HepG2 (cell line): ENCODE measurements around the gene FABP1. TPM values are rescaled to one million over a fixed set of nuclear protein-coding genes. Genes with fewer than 3 reads are reported as not detected.

Source experiments
- ERF ChIP-seq: IDR thresholded peaks from 2 replicates; pipeline ENCODE4 v1.6.1; 2018; ENCODE audit warnings: missing biosample characterization, missing genetic modification reagents
- MBD4 ChIP-seq: IDR thresholded peaks from 2 replicates; pipeline ENCODE4 v1.6.1; 2012; ENCODE audit warnings: low read length, inconsistent platforms, borderline replicate concordance
- POLR2A ChIP-seq, 2 experiments: IDR thresholded peaks; 2 replicates each; pipeline ENCODE4 v1.6.1; 2011; ENCODE audit warnings: low read depth in 2 of 2, low read length in 2 of 2, mild to moderate bottlenecking in 1 of 2, moderate library complexity in 1 of 2; ENCODE audit not compliant: insufficient read depth in 1 of 2
- PTBP1 ChIP-seq: fragments of 200-400 bp; formaldehyde crosslinking; IDR thresholded peaks from 2 replicates; pipeline ENCODE4 v1.6.1; 2018; ENCODE audit warnings: low read length, low read depth; ENCODE audit not compliant: poor library complexity, severe bottlenecking
- RXRA ChIP-seq: sonication (generic); formaldehyde crosslinking; IDR thresholded peaks from 2 replicates; pipeline ENCODE4 v1.5.1; 2020; ENCODE audit warnings: missing genetic modification reagents
- SMYD3 ChIP-seq: sonication (generic); formaldehyde crosslinking; IDR thresholded peaks from 2 replicates; pipeline ENCODE4 v1.8.1; 2023; ENCODE audit warnings: mild to moderate bottlenecking, missing genetic modification reagents
- SP1 ChIP-seq, 2 experiments: fragments of 450-650 bp in 1 of 2; sonication (generic) in 1 of 2; formaldehyde crosslinking in 1 of 2; IDR thresholded peaks; 2 replicates each; pipeline versions ENCODE4 v1.4.0 to v1.6.1; 2016 to 2020; ENCODE audit warnings: missing genetic modification reagents in 1 of 2
- TBL1XR1 ChIP-seq: fragments of 150-350 bp; IDR thresholded peaks from 2 replicates; pipeline ENCODE4 v1.6.1; 2014; ENCODE audit warnings: borderline replicate concordance, low read length; ENCODE audit not compliant: partially characterized antibody
- WIZ ChIP-seq: sonication (generic); formaldehyde crosslinking; IDR thresholded peaks from 2 replicates; pipeline ENCODE4 v1.5.1; 2020; ENCODE audit warnings: mild to moderate bottlenecking, missing genetic modification reagents
- ZIK1 ChIP-seq: sonication (generic); formaldehyde crosslinking; IDR thresholded peaks from 2 replicates; pipeline ENCODE4 v1.5.0; 2020; ENCODE audit warnings: mild to moderate bottlenecking, low read depth, missing genetic modification reagents, borderline replicate concordance
- ZNF292 ChIP-seq: sonication (generic); formaldehyde crosslinking; IDR thresholded peaks from 2 replicates; pipeline ENCODE4 v1.8.1; 2022; ENCODE audit warnings: mild to moderate bottlenecking, low read depth, missing genetic modification reagents, borderline replicate concordance
- ZNF44 ChIP-seq: sonication (generic); formaldehyde crosslinking; IDR thresholded peaks from 2 replicates; pipeline ENCODE4 v1.5.1; 2020; ENCODE audit warnings: mild to moderate bottlenecking, missing genetic modification reagents
- ZNF446 ChIP-seq: sonication (generic); formaldehyde crosslinking; IDR thresholded peaks from 2 replicates; pipeline ENCODE4 v1.5.0; 2020; ENCODE audit warnings: mild to moderate bottlenecking, missing genetic modification reagents
- ZNF451 ChIP-seq: sonication (generic); formaldehyde crosslinking; IDR thresholded peaks from 2 replicates; pipeline ENCODE4 v1.5.0; 2020; ENCODE audit warnings: mild to moderate bottlenecking, missing genetic modification reagents
- ZXDC ChIP-seq: sonication (generic); formaldehyde crosslinking; IDR thresholded peaks from 2 replicates; pipeline ENCODE4 v1.5.0; 2020; ENCODE audit warnings: mild to moderate bottlenecking, missing genetic modification reagents
- polyA plus RNA-seq, 8 experiments: library from polyadenylated mRNA; depleted of rRNA in 3 of 8; stranded (reverse) in 7 of 8; unstranded in 1 of 8; fragments of >200 nt; fragmentation: Illumina TruSeq in 4 of 8; extraction: Trizol in 4 of 8; gene quantifications; 2 replicates each; pipeline versions ENCODE4 v1.2.1 to v1.2.3, GENCODE V29; 2011 to 2016; ENCODE audit warnings: low read depth in 4 of 8, missing spikeins in 1 of 8, mixed read lengths in 1 of 8; ENCODE audit not compliant: insufficient read depth in 1 of 8
- total RNA-seq, 5 experiments: library from RNA; depleted of rRNA; stranded (reverse); fragments of >200 nt; fragmentation: Illumina TruSeq; extraction: Trizol; gene quantifications; 2 replicates each; pipeline ENCODE4 v1.2.3, GENCODE V29; 2016; ENCODE audit warnings: low read depth in 1 of 5
- TF ChIP-seq, protein P1 (sequence below): sonication (generic); formaldehyde crosslinking; conservative IDR thresholded peaks from 2 replicates; pipeline ENCODE4 v1.8.0; 2022; ENCODE audit warnings: mild to moderate bottlenecking, moderate library complexity, missing genetic modification reagents
- TF ChIP-seq, protein P2 (sequence below): sonication (generic); formaldehyde crosslinking; IDR thresholded peaks from 2 replicates; pipeline ENCODE4 v1.4.0; 2020; ENCODE audit warnings: mild to moderate bottlenecking, missing genetic modification reagents, borderline replicate concordance
- TF ChIP-seq, protein P3 (sequence below): sonication (generic); formaldehyde crosslinking; IDR thresholded peaks from 2 replicates; pipeline ENCODE4 v1.5.0; 2020; ENCODE audit warnings: missing genetic modification reagents, mild to moderate bottlenecking, borderline replicate concordance

Gene FABP1
- total and polyA plus RNA-seq, 2 of the 13 experiments (the other 11 are each of a cell fraction or from before 2014, with no cell fraction given), result 644 to 1,608 TPM

- TF ChIP-seq, protein P1, sequence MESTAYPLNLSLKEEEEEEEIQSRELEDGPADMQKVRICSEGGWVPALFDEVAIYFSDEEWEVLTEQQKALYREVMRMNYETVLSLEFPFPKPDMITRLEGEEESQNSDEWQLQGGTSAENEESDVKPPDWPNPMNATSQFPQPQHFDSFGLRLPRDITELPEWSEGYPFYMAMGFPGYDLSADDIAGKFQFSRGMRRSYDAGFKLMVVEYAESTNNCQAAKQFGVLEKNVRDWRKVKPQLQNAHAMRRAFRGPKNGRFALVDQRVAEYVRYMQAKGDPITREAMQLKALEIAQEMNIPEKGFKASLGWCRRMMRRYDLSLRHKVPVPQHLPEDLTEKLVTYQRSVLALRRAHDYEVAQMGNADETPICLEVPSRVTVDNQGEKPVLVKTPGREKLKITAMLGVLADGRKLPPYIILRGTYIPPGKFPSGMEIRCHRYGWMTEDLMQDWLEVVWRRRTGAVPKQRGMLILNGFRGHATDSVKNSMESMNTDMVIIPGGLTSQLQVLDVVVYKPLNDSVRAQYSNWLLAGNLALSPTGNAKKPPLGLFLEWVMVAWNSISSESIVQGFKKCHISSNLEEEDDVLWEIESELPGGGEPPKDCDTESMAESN (CRISPR knock-in tag), result peak; percentile 50; the same call in 1 of the 2 replicates
- 0 out of 2 replicates have a peak, but pooled peaks have one; percentile 5 for TF ChIP-seq ZXDC (CRISPR knock-in tag)
- 0 out of 2 replicates have a peak, but pooled peaks have one; percentile 42 for TF ChIP-seq ZNF451 (CRISPR knock-in tag)
- no peak for TF ChIP-seq ZIK1 (CRISPR knock-in tag)
- TF ChIP-seq TBL1XR1, result no peak
- TF ChIP-seq PTBP1, result no peak
- no peak for TF ChIP-seq SP1 (IDR thresholded peaks at IDR 0.05)
- TF ChIP-seq SP1 (CRISPR knock-in tag; IDR thresholded peaks at IDR 0.05), result no peak
- TF ChIP-seq, protein P2, sequence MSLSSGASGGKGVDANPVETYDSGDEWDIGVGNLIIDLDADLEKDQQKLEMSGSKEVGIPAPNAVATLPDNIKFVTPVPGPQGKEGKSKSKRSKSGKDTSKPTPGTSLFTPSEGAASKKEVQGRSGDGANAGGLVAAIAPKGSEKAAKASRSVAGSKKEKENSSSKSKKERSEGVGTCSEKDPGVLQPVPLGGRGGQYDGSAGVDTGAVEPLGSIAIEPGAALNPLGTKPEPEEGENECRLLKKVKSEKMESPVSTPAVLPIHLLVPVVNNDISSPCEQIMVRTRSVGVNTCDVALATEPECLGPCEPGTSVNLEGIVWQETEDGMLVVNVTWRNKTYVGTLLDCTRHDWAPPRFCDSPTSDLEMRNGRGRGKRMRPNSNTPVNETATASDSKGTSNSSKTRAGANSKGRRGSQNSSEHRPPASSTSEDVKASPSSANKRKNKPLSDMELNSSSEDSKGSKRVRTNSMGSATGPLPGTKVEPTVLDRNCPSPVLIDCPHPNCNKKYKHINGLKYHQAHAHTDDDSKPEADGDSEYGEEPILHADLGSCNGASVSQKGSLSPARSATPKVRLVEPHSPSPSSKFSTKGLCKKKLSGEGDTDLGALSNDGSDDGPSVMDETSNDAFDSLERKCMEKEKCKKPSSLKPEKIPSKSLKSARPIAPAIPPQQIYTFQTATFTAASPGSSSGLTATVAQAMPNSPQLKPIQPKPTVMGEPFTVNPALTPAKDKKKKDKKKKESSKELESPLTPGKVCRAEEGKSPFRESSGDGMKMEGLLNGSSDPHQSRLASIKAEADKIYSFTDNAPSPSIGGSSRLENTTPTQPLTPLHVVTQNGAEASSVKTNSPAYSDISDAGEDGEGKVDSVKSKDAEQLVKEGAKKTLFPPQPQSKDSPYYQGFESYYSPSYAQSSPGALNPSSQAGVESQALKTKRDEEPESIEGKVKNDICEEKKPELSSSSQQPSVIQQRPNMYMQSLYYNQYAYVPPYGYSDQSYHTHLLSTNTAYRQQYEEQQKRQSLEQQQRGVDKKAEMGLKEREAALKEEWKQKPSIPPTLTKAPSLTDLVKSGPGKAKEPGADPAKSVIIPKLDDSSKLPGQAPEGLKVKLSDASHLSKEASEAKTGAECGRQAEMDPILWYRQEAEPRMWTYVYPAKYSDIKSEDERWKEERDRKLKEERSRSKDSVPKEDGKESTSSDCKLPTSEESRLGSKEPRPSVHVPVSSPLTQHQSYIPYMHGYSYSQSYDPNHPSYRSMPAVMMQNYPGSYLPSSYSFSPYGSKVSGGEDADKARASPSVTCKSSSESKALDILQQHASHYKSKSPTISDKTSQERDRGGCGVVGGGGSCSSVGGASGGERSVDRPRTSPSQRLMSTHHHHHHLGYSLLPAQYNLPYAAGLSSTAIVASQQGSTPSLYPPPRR (CRISPR knock-in tag), result no peak
- TF ChIP-seq WIZ (CRISPR knock-in tag), result no peak
- TF ChIP-seq ZNF292 (CRISPR knock-in tag), result no peak
- no peak for TF ChIP-seq ZNF44
- 0 out of 2 replicates have a peak, but pooled peaks have one; percentile 20 for TF ChIP-seq ERF (CRISPR knock-in tag)
- no peak for TF ChIP-seq RXRA (CRISPR knock-in tag)
- peak; percentile 51; the same call in 1 of the 2 replicates for TF ChIP-seq MBD4
- TF ChIP-seq ZNF446 (CRISPR knock-in tag), result peak; percentile 34; the same call in 1 of the 2 replicates
- TF ChIP-seq SMYD3, result 0 out of 2 replicates have a peak, but pooled peaks have one; percentile 60
- peak; percentile 17 to 65; a peak in 2 of 4 replicates for TF ChIP-seq POLR2A (IDR thresholded peaks at IDR 0.05; ENCODE audit: insufficient read depth in 1 of 2, low read depth in 2 of 2, low read length in 2 of 2)
- TF ChIP-seq, protein P3, sequence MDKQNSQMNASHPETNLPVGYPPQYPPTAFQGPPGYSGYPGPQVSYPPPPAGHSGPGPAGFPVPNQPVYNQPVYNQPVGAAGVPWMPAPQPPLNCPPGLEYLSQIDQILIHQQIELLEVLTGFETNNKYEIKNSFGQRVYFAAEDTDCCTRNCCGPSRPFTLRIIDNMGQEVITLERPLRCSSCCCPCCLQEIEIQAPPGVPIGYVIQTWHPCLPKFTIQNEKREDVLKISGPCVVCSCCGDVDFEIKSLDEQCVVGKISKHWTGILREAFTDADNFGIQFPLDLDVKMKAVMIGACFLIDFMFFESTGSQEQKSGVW, result peak; percentile 49; the same call in 1 of the 2 replicates
These were observed 857 bp downstream of the FABP1 start (continued) for GRCh38 chr2:88126772-88127637.
